Keratinocyte (primary cell): ENCODE data around the gene HCFC1. TPM values are rescaled to one million over a fixed set of nuclear protein-coding genes. Genes with fewer than 3 reads are reported as not detected.

ENCODE experiments used
- DNase-seq: peaks from one replicate; pipeline ENCODE4 v3.0.0-alpha.2; 2011; ENCODE audit warnings: low read depth, missing footprints, low spot score
- FAIRE-seq: peaks from 2 replicates; lab custom pipeline; 2011; peaks lifted over from hg19 to GRCh38; lab: Jason Lieb, UNC
- H2AFZ ChIP-seq: 2 replicates; pipeline ENCODE4 v1.6.0; 2012; ENCODE audit warnings: low read length, control low read depth, inconsistent platforms; ENCODE audit not compliant: control insufficient read depth
- H3K27ac ChIP-seq: 2 replicates; pipeline ENCODE4 v1.5.1; 2011; ENCODE audit warnings: low read length; ENCODE audit not compliant: control insufficient read depth, insufficient read depth
- H3K27me3 ChIP-seq: 3 replicates; pipeline ENCODE4 v1.6.0; 2011; ENCODE audit warnings: low read length; ENCODE audit not compliant: control insufficient read depth, insufficient read depth; ENCODE audit errors: extremely low read depth
- H3K36me3 ChIP-seq, 2 experiments: 2 replicates in 1 of 2; 3 replicates in 1 of 2; pipeline ENCODE4 v1.5.1; 2011; ENCODE audit warnings: low read length in 2 of 2, mild to moderate bottlenecking in 1 of 2; ENCODE audit not compliant: control insufficient read depth in 2 of 2, insufficient read depth in 2 of 2; ENCODE audit errors: extremely low read depth in 1 of 2
- H3K4me1 ChIP-seq: 3 replicates; pipeline ENCODE4 v1.5.1; 2011; ENCODE audit warnings: low read length; ENCODE audit not compliant: control insufficient read depth, insufficient read depth; ENCODE audit errors: extremely low read depth
- H3K4me2 ChIP-seq: 3 replicates; pipeline ENCODE4 v1.6.0; 2011; ENCODE audit warnings: low read depth, low read length; ENCODE audit not compliant: control insufficient read depth, insufficient read depth; ENCODE audit errors: extremely low read depth
- H3K4me3 ChIP-seq, 3 experiments: fragments of 200-600 bp in 1 of 3; sonication (generic) in 1 of 3; 2 replicates in 2 of 3; 3 replicates in 1 of 3; pipeline ENCODE4 v1.5.1; 2011 to 2016; ENCODE audit warnings: low read length in 3 of 3, mild to moderate bottlenecking in 3 of 3, control low read depth in 2 of 3, inconsistent platforms in 1 of 3, low read depth in 1 of 3, mixed read lengths in 1 of 3, mixed run types in 1 of 3, moderate library complexity in 1 of 3; ENCODE audit not compliant: control insufficient read depth in 2 of 3, insufficient read depth in 2 of 3; ENCODE audit errors: extremely low read depth in 1 of 3
- H3K79me2 ChIP-seq: 2 replicates; pipeline ENCODE4 v1.6.0; 2012; ENCODE audit warnings: low read length; ENCODE audit not compliant: control insufficient read depth, insufficient read depth
- H3K9ac ChIP-seq: 3 replicates; pipeline ENCODE4 v1.6.0; 2011; ENCODE audit warnings: low read length; ENCODE audit not compliant: control insufficient read depth, insufficient read depth; ENCODE audit errors: extremely low read depth
- H3K9me1 ChIP-seq: 3 replicates; pipeline ENCODE4 v1.6.0; 2011; ENCODE audit warnings: low read length; ENCODE audit not compliant: control insufficient read depth, insufficient read depth; ENCODE audit errors: extremely low read depth
- H3K9me3 ChIP-seq: 2 replicates; pipeline ENCODE4 v1.5.1; 2012; ENCODE audit warnings: low read depth, low read length; ENCODE audit not compliant: control insufficient read depth
- H4K20me1 ChIP-seq: 3 replicates; pipeline ENCODE4 v1.6.0; 2011; ENCODE audit warnings: low read length; ENCODE audit not compliant: control insufficient read depth, insufficient read depth; ENCODE audit errors: extremely low read depth
- EZH2 ChIP-seq: IDR thresholded peaks from one replicate; pipeline ENCODE4 v1.6.1; 2012; ENCODE audit warnings: inconsistent platforms, mild to moderate bottlenecking, low read length, moderate library complexity
- dilution Hi-C: fragments of 300-500 bp; cut with MboI; formaldehyde crosslinking; loops from one replicate; pipeline ENCODE4 v1.7.0; 2020; ENCODE audit warnings: low sequenced_read_pairs; ENCODE audit not compliant: extremely low pct_ligation_motif_present
- polyA plus RNA-seq, 5 experiments: library from polyadenylated mRNA; depleted of rRNA in 3 of 5; stranded (reverse) in 3 of 5; stranded (forward) in 1 of 5; unstranded in 1 of 5; fragments of >200 nt; gene quantifications; 1 replicate in 1 of 5; 2 replicates in 3 of 5; 3 replicates in 1 of 5; pipeline versions ENCODE4 v1.2.1 to v1.2.3, GENCODE V29; 2011 to 2012; ENCODE audit warnings: missing spikeins in 2 of 5, low read depth in 1 of 5, low replicate concordance in 1 of 5
- TF ChIP-seq, protein P1 (sequence below), 3 experiments: IDR thresholded peaks in 1 of 3; conservative IDR thresholded peaks in 1 of 3; optimal IDR thresholded peaks in 1 of 3; 2 replicates in 2 of 3; 3 replicates in 1 of 3; pipeline versions ENCODE3 to v1.5.1; 2011; ENCODE audit warnings: low read length in 3 of 3, mild to moderate bottlenecking in 3 of 3, moderate library complexity in 2 of 3, control low read depth in 1 of 3, inconsistent platforms in 1 of 3; ENCODE audit not compliant: insufficient read depth in 2 of 3; ENCODE audit errors: extremely low read depth in 1 of 3

Gene HCFC1
- polyA plus RNA-seq, 1 donor (not counting 4 experiments of a cell fraction or from before 2014, with no cell fraction given): 2.7 TPM

DNA sequence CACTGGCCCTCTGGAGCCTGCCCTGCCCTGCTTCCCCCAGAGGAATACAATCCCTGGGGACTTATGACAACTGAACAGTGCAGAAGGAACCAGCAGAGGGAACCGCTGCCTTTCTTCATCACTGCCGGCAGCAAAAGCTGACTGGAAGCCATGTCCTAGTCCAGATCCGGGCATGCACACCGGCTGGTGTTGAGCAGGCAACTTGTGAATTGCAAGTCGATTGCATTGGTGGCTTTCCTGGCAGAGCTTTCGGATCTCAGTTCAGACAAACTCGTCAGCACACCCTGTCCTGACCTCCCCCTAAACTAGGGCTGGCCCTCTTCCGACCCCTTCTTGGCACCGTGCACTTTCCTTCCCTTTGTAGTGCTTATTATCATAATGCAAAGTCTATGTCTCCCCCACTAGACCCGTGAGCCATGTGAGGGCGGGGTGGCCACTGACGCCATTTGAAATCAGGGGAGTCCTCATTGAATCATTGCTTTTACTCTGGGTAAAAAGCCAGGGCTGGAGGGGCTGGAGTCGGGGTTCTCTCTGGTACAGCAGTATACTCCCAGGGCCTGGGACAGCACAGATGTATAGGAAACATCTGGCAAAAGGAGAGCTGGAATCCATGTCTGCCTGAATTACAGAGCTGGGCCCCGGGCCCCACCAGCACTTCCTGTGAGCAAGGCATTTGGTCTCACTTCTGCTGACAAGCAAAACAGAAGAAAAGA lies 47.3 kb downstream of the HCFC1 start:
- Histone ChIP-seq H3K36me3 (peaks cover 0 to 4% of the 10 kb centered on the region in 2 experiments), H4K20me1 (no peaks in the 10 kb centered on the region), H3K4me1 (peaks cover 19% of the 10 kb centered on the region), H3K9me1 (no peaks in the 10 kb centered on the region), H2AFZ (no peak overlapping the region), H3K79me2 (no peaks in the 10 kb centered on the region), H3K27ac (no peak overlapping the region), H3K9me3 (no peaks in the 10 kb centered on the region), H3K9ac (no peak overlapping the region), H3K27me3 (no peaks in the 10 kb centered on the region), H3K4me2 (no peak overlapping the region), H3K4me3 (no peak overlapping the region)
- TF ChIP-seq, protein P1, sequence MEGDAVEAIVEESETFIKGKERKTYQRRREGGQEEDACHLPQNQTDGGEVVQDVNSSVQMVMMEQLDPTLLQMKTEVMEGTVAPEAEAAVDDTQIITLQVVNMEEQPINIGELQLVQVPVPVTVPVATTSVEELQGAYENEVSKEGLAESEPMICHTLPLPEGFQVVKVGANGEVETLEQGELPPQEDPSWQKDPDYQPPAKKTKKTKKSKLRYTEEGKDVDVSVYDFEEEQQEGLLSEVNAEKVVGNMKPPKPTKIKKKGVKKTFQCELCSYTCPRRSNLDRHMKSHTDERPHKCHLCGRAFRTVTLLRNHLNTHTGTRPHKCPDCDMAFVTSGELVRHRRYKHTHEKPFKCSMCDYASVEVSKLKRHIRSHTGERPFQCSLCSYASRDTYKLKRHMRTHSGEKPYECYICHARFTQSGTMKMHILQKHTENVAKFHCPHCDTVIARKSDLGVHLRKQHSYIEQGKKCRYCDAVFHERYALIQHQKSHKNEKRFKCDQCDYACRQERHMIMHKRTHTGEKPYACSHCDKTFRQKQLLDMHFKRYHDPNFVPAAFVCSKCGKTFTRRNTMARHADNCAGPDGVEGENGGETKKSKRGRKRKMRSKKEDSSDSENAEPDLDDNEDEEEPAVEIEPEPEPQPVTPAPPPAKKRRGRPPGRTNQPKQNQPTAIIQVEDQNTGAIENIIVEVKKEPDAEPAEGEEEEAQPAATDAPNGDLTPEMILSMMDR (optimal IDR thresholded peaks at IDR 0.05 in 1 of 3, IDR thresholded peaks at IDR 0.05 in 1 of 3, conservative IDR thresholded peaks at IDR 0.05 in 1 of 3; ENCODE audit: extremely low read depth in 1 of 3, insufficient read depth in 2 of 3, low read length in 3 of 3): peak in 1 of 3 experiments; percentile 3
- TF ChIP-seq EZH2: no peak
- dilution Hi-C loops: no loop called here
- DNase-seq (no peak), FAIRE-seq (no peak)

DNA sequence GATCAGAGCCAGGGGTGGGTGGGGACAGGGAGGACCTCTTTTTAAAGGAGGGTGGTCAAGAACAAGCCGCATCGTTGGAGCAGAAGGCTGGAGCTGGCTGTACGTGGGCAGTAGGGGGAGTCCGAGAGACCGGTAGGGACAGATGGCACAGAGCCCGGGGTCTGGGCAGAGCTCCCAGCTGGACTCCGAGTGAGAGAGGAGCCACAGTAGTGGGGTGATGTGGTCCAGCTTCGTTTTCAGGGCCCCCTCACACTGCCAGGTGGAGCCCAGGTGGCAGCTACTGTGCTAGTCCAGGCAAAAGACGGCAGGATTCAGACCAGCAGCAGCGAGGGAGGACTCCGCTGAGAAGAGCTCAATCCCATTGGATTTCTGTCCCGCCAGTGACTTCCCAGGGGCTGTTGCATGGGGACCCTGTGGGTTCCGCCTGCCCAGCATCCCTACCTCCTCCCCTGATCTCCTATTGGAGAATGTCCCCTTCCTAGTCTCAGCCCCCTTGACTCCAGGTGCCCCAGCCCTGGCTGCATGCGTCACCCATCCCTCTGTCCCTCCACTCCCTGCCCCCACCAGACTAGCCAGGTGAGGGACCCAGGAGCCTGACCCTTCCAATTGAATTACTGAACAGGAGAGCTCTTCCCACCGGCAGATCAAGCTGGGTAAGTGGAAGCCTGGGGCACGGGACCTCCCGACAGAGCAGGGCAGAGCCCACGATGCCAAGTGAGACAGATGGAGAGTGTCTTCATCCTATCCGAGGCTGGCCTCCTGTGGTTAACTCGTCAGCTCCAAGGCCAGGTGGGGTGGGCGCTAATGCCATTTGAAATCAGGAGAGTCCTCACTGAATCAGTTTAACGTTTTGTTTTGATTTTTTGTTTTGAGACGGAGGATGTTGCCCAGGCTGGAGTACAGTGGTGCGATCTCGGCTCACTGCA lies 48.4 kb downstream of the HCFC1 start:
- FAIRE-seq: no peak
- H3K4me2 ChIP-seq: no peak overlapping the region

More for the DNA sequence above, 48.4 kb downstream of the HCFC1 start:
- H3K4me3 ChIP-seq: no peak overlapping the region
- H3K9me1 ChIP-seq: no peaks in the 10 kb centered on the region
- no peak overlapping the region for H3K27ac ChIP-seq
- H3K9me3 ChIP-seq: no peaks in the 10 kb centered on the region
- dilution Hi-C loops: no loop called here
- no peaks in the 10 kb centered on the region for H3K27me3 ChIP-seq
- H3K36me3 ChIP-seq: no peaks in the 10 kb centered on the region
- H4K20me1 ChIP-seq: no peaks in the 10 kb centered on the region
- TF ChIP-seq, protein P1 (optimal IDR thresholded peaks at IDR 0.05 in 1 of 3, IDR thresholded peaks at IDR 0.05 in 1 of 3, conservative IDR thresholded peaks at IDR 0.05 in 1 of 3; ENCODE audit: extremely low read depth in 1 of 3, insufficient read depth in 2 of 3, low read length in 3 of 3): peak in 1 of 3 experiments; percentile 8
- no peak for TF ChIP-seq EZH2
- H3K79me2 ChIP-seq: no peaks in the 10 kb centered on the region
- peaks cover 17% of the 10 kb centered on the region for H3K4me1 ChIP-seq
- H2AFZ ChIP-seq: no peak overlapping the region
- no peak overlapping the region for H3K9ac ChIP-seq
- no peak for DNase-seq
